H1 (cell line): ENCODE data around the gene USPL1. TPM values are rescaled to one million over a fixed set of nuclear protein-coding genes. Genes with fewer than 3 reads are reported as not detected.
A peak's percentile ranks its signal among the peaks of the same experiment; 100 is the strongest.

ENCODE experiments used
- CTCF ChIA-PET: fragments of 300-600 bp; sonication (Branson Sonifier 250); formaldehyde crosslinking; loops from one replicate; lab custom pipeline; 2021; ENCODE audit not compliant: partially characterized antibody; lab: Charles Lee
- POLR2A ChIA-PET: fragments of 300-600 bp; sonication (Branson Sonifier 250); formaldehyde crosslinking; loops from one replicate; lab custom pipeline; 2021; ENCODE audit warnings: inconsistent platforms; ENCODE audit not compliant: partially characterized antibody; lab: Charles Lee
- DNase-seq, 2 experiments: peaks; one replicate each; pipeline versions ENCODE4 v3.0.0 to v3.0.0-alpha.2; 2010 to 2022; ENCODE audit warnings: low spot score in 2 of 2, low read depth in 1 of 2, mixed read lengths in 1 of 2
- FAIRE-seq: peaks from 2 replicates; lab custom pipeline; 2011; peaks lifted over from hg19 to GRCh38; lab: Jason Lieb, UNC
- H2AFZ ChIP-seq: 2 replicates; pipeline ENCODE4 v1.8.1; 2012; ENCODE audit warnings: low read length, inconsistent platforms
- H2AK5ac ChIP-seq: 2 replicates; pipeline ENCODE4 v1.6.1; 2013; ENCODE audit warnings: low read depth, low read length
- H2BK120ac ChIP-seq: replicated peaks from 2 replicates; pipeline ENCODE3; 2013; ENCODE audit warnings: low read depth, low read length, inconsistent platforms
- H2BK12ac ChIP-seq: 2 replicates; pipeline ENCODE4 v1.6.1; 2013; ENCODE audit warnings: low read depth, low read length
- H2BK15ac ChIP-seq: 2 replicates; pipeline ENCODE4 v1.6.1; 2013; ENCODE audit warnings: low read length
- H2BK20ac ChIP-seq: 2 replicates; pipeline ENCODE4 v1.6.1; 2013; ENCODE audit warnings: low read length
- H2BK5ac ChIP-seq: 2 replicates; pipeline ENCODE4 v1.6.1; 2013; ENCODE audit warnings: low read depth, low read length
- H3K14ac ChIP-seq: 2 replicates; pipeline ENCODE4 v1.6.1; 2013; ENCODE audit warnings: inconsistent platforms; ENCODE audit not compliant: insufficient read length
- H3K18ac ChIP-seq: 2 replicates; pipeline ENCODE4 v1.6.1; 2013; ENCODE audit warnings: low read length; ENCODE audit errors: extremely low read depth
- H3K23ac ChIP-seq: 2 replicates; pipeline ENCODE4 v1.6.1; 2013; ENCODE audit warnings: inconsistent platforms; ENCODE audit not compliant: insufficient read length
- H3K23me2 ChIP-seq: 2 replicates; pipeline ENCODE4 v1.6.1; 2013; ENCODE audit warnings: low read depth, low read length
- H3K27ac ChIP-seq: 2 replicates; pipeline ENCODE4 v1.6.1; 2011; ENCODE audit warnings: low read depth, low read length, inconsistent platforms
- H3K27me3 ChIP-seq, 4 experiments: replicated peaks in 1 of 4; 1 replicate in 1 of 4; 2 replicates in 3 of 4; pipeline versions ENCODE4 v1.6.1 to v1.8.1; 2011 to 2013; ENCODE audit warnings: low read length in 3 of 4, mild to moderate bottlenecking in 3 of 4, inconsistent platforms in 2 of 4, mixed read lengths in 2 of 4, moderate library complexity in 1 of 4; ENCODE audit not compliant: control insufficient read depth in 3 of 4, insufficient read depth in 3 of 4; ENCODE audit errors: extremely low read depth in 1 of 4
- H3K36me3 ChIP-seq, 4 experiments: 2 replicates each; pipeline versions ENCODE4 v1.6.1 to v1.8.1; 2011 to 2013; ENCODE audit warnings: mild to moderate bottlenecking in 4 of 4, low read length in 3 of 4, moderate library complexity in 2 of 4, control low read depth in 1 of 4, inconsistent platforms in 1 of 4; ENCODE audit not compliant: insufficient read depth in 4 of 4, control insufficient read depth in 2 of 4
- H3K4ac ChIP-seq: replicated peaks from 2 replicates; pipeline ENCODE3; 2013; ENCODE audit warnings: low read length, low read depth, mixed read lengths, inconsistent platforms; ENCODE audit not compliant: insufficient read length
- H3K4me1 ChIP-seq, 4 experiments: replicated peaks in 1 of 4; 1 replicate in 1 of 4; 2 replicates in 3 of 4; pipeline versions ENCODE4 v1.6.1 to v1.8.1; 2011 to 2013; ENCODE audit warnings: low read length in 3 of 4, inconsistent platforms in 2 of 4, mixed read lengths in 1 of 4; ENCODE audit not compliant: insufficient read depth in 4 of 4, control insufficient read depth in 3 of 4
- H3K4me2 ChIP-seq, 2 experiments: 2 replicates each; pipeline versions ENCODE4 v1.6.1 to v1.8.1; 2011 to 2013; ENCODE audit warnings: low read depth in 2 of 2, low read length in 2 of 2, control low read depth in 1 of 2, inconsistent platforms in 1 of 2, mild to moderate bottlenecking in 1 of 2; ENCODE audit not compliant: insufficient read depth in 1 of 2
- H3K4me3 ChIP-seq, 4 experiments: fragments of 200-600, 300-600 bp in 1 of 4; sonication (generic), shearing (Covaris generic), sonication (Bioruptor Twin) in 1 of 4; 2 replicates each; pipeline versions ENCODE4 v1.5.1 to v1.8.1; 2011 to 2016; ENCODE audit warnings: low read length in 4 of 4, low read depth in 3 of 4, control low read depth in 2 of 4, inconsistent platforms in 2 of 4, mild to moderate bottlenecking in 2 of 4, mixed read lengths in 1 of 4, moderate library complexity in 1 of 4; ENCODE audit not compliant: insufficient read depth in 2 of 4; ENCODE audit errors: extremely low read depth in 1 of 4
- H3K56ac ChIP-seq: replicated peaks from 2 replicates; pipeline ENCODE3; 2013; ENCODE audit warnings: low read depth, mild to moderate bottlenecking, mixed read lengths, low read length, inconsistent platforms; ENCODE audit not compliant: insufficient read length
- H3K79me1 ChIP-seq: 2 replicates; pipeline ENCODE4 v1.6.1; 2013; ENCODE audit warnings: low read depth, low read length, control low read depth
- H3K79me2 ChIP-seq, 2 experiments: 2 replicates each; pipeline versions ENCODE4 v1.6.1 to v1.8.1; 2012 to 2013; ENCODE audit warnings: low read length in 2 of 2, mild to moderate bottlenecking in 2 of 2, inconsistent platforms in 1 of 2; ENCODE audit not compliant: insufficient read depth in 2 of 2, control insufficient read depth in 1 of 2
- H3K9ac ChIP-seq, 4 experiments: replicated peaks in 1 of 4; 1 replicate in 1 of 4; 2 replicates in 3 of 4; pipeline versions ENCODE4 v1.6.1 to v1.8.1; 2011 to 2013; ENCODE audit warnings: low read depth in 3 of 4, low read length in 3 of 4, control low read depth in 2 of 4, mild to moderate bottlenecking in 2 of 4, moderate library complexity in 2 of 4, inconsistent platforms in 1 of 4; ENCODE audit errors: extremely low read depth in 1 of 4
- H3K9me3 ChIP-seq, 2 experiments: 2 replicates each; pipeline versions ENCODE4 v1.6.1 to v1.8.1; 2012 to 2013; ENCODE audit warnings: mild to moderate bottlenecking in 2 of 2, moderate library complexity in 2 of 2, control low read depth in 1 of 2, inconsistent platforms in 1 of 2, low read depth in 1 of 2, low read length in 1 of 2, mixed read lengths in 1 of 2; ENCODE audit not compliant: insufficient read depth in 2 of 2
- H4K20me1 ChIP-seq, 2 experiments: replicated peaks in 1 of 2; 2 replicates each; pipeline versions ENCODE3 to v1.8.1; 2011 to 2013; ENCODE audit warnings: inconsistent platforms in 2 of 2, low read length in 2 of 2, mild to moderate bottlenecking in 1 of 2; ENCODE audit not compliant: insufficient read depth in 2 of 2, control insufficient read depth in 1 of 2
- H4K5ac ChIP-seq: 2 replicates; pipeline ENCODE4 v1.6.1; 2013; ENCODE audit warnings: low read length, low read depth, mixed read lengths, inconsistent platforms; ENCODE audit not compliant: insufficient read length
- H4K8ac ChIP-seq: 2 replicates; pipeline ENCODE4 v1.8.0; 2013; ENCODE audit warnings: mild to moderate bottlenecking, moderate library complexity, low read length, inconsistent platforms; ENCODE audit not compliant: insufficient read depth; ENCODE audit errors: extremely low read depth
- H4K91ac ChIP-seq: replicated peaks from 2 replicates; pipeline ENCODE3; 2013; ENCODE audit warnings: low read length, mixed read lengths, inconsistent platforms; ENCODE audit not compliant: insufficient read length
- BACH1 ChIP-seq: IDR thresholded peaks from 2 replicates; pipeline ENCODE4 v1.6.1; 2012; ENCODE audit warnings: low read length, improper control_type of control experiment
- CHD1 ChIP-seq: IDR thresholded peaks from 2 replicates; pipeline ENCODE4 v1.6.1; 2012; ENCODE audit warnings: low read depth, low read length, improper control_type of control experiment
- CTCF ChIP-seq, 3 experiments: IDR thresholded peaks; 1 replicate in 2 of 3; 2 replicates in 1 of 3; pipeline versions ENCODE4 v1.5.1 to v1.6.1; 2011; ENCODE audit warnings: low read length in 3 of 3, mild to moderate bottlenecking in 3 of 3, inconsistent platforms in 2 of 3, low read depth in 1 of 3, moderate library complexity in 1 of 3; ENCODE audit not compliant: insufficient read depth in 1 of 3; ENCODE audit errors: control extremely low read depth in 1 of 3
- HDAC6 ChIP-seq: IDR thresholded peaks from one replicate; pipeline ENCODE4 v1.7.1; 2012; ENCODE audit warnings: low read depth, mild to moderate bottlenecking, inconsistent platforms, low read length, moderate library complexity
- POLR2A ChIP-seq, 2 experiments: IDR thresholded peaks; 1 replicate in 1 of 2; 2 replicates in 1 of 2; pipeline ENCODE4 v1.6.1; 2011; ENCODE audit warnings: low read depth in 2 of 2, low read length in 2 of 2, mild to moderate bottlenecking in 2 of 2; ENCODE audit errors: control extremely low read depth in 1 of 2
- RAD21 ChIP-seq, 2 experiments: IDR thresholded peaks in 1 of 2; conservative IDR thresholded peaks in 1 of 2; 2 replicates each; pipeline ENCODE4 v1.6.1; 2011; ENCODE audit warnings: low read depth in 2 of 2, low read length in 2 of 2, improper control_type of control experiment in 1 of 2, inconsistent platforms in 1 of 2, mild to moderate bottlenecking in 1 of 2, moderate library complexity in 1 of 2
- RXRA ChIP-seq: IDR thresholded peaks from 2 replicates; pipeline ENCODE4 v1.6.1; 2011; ENCODE audit warnings: low read depth, mild to moderate bottlenecking, low read length, moderate library complexity; ENCODE audit not compliant: insufficient read depth
- SAP30 ChIP-seq: fragments of 300-600 bp; sonication (generic); IDR thresholded peaks from 2 replicates; pipeline ENCODE4 v1.7.1; 2012; ENCODE audit warnings: low read length, moderate library complexity, mild to moderate bottlenecking, inconsistent platforms; ENCODE audit not compliant: insufficient read depth, insufficient replicate concordance
- SIN3A ChIP-seq, 2 experiments: IDR thresholded peaks in 1 of 2; conservative IDR thresholded peaks in 1 of 2; 2 replicates each; pipeline ENCODE4 v1.6.1; 2011 to 2012; ENCODE audit warnings: low read length in 2 of 2, improper control_type of control experiment in 1 of 2, low read depth in 1 of 2, mild to moderate bottlenecking in 1 of 2
- SP2 ChIP-seq: IDR thresholded peaks from 2 replicates; pipeline ENCODE4 v1.6.1; 2012; ENCODE audit warnings: mild to moderate bottlenecking, low read length, inconsistent platforms
- TAF7 ChIP-seq: optimal IDR thresholded peaks from 2 replicates; pipeline ENCODE3; 2011; ENCODE audit warnings: low read depth, mild to moderate bottlenecking, inconsistent platforms, low read length, moderate library complexity, borderline replicate concordance
- WGBS, 2 experiments: shearing (Covaris generic) in 1 of 2; methylation state at CpG; one replicate each; pipeline versions ENCODE4 v1.1.6 to v1.1.7; 2013 to 2015; ENCODE audit warnings: low lambda C conversion rate in 2 of 2, mixed read lengths in 2 of 2, inconsistent platforms in 1 of 2, low coverage in 1 of 2, missing lambda C conversion rate in 1 of 2; ENCODE audit not compliant: insufficient replicate concordance in 2 of 2, insufficient coverage in 1 of 2, insufficient read length in 1 of 2; ENCODE audit errors: extremely low coverage in 1 of 2, missing lambda C conversion rate in 1 of 2; 5-methylcytosine and 5-hydroxymethylcytosine counted together
- polyA plus RNA-seq, 7 experiments: library from polyadenylated mRNA; depleted of rRNA in 3 of 7; stranded (reverse) in 5 of 7; unstranded in 2 of 7; fragments of >200 nt in 5 of 7; fragments of 200-250 nt in 2 of 7; gene quantifications; 1 replicate in 5 of 7; 2 replicates in 1 of 7; 4 replicates in 1 of 7; pipeline versions ENCODE4 v1.2.1 to v1.2.3, GENCODE V29; 2011 to 2013; ENCODE audit warnings: missing spikeins in 2 of 7, mixed read lengths in 2 of 7
- total RNA-seq: library from RNA; stranded (reverse); fragmentation: NEBNext Ultra II Directional; extraction: Animal tissue kit (Norgen Biotek cat#: 25700); gene quantifications from 2 replicates; pipeline ENCODE4 v1.2.1, GENCODE V29; 2021

Gene USPL1
- total and polyA plus RNA-seq, 2 of the 8 experiments (the other 6 are each of a cell fraction or from before 2014, with no cell fraction given), result 6.3 to 17.1 TPM

DNA sequence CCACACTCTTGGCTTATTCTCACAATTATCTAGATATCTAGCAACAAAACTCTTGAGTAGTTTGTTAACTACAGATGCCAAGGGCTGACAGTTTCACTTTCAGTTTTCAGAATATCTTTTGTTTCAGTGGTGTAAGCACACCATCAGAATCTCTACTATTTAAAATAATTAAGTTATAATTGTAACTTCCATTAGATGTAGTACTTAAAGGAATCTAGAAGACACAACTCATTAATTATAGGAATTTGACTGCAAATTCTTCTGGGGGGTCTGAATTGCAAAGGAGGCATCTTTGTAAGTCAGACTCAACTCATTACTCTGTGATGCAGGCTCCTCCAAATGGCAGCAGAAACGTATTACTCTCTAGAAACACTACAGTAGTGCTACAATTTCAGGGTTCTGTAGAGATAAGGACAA is 44.9 kb upstream of the USPL1 start:
- no peak overlapping the region for H3K14ac ChIP-seq
- no peak overlapping the region for H2BK20ac ChIP-seq
- no peak overlapping the region for H4K5ac ChIP-seq
- ChIA-PET POLR2A (no interaction called here), CTCF (interaction anchor here (1.1 kb wide), 1 partner anchor 9 kb away, joined by 3 read pairs; no protein-coding TSS in a partner anchor)
- H4K8ac ChIP-seq, result no peak overlapping the region
- no peaks in the 10 kb centered on the region for H3K23me2 ChIP-seq
- no peak overlapping the region for H3K4me2 ChIP-seq
- H2AK5ac ChIP-seq, result no peak overlapping the region
- H2AFZ ChIP-seq, result peak overlapping the region; percentile 55; the same call in 1 of the 2 replicates
- no peak for FAIRE-seq
- H3K79me1 ChIP-seq, result no peaks in the 10 kb centered on the region
- H3K9me3 ChIP-seq, result no peaks in the 10 kb centered on the region
- H3K27me3 ChIP-seq, result no peaks in the 10 kb centered on the region
- no peak overlapping the region for H2BK15ac ChIP-seq
- H2BK5ac ChIP-seq, result no peak overlapping the region
- H3K4ac ChIP-seq, result no peak overlapping the region
- H3K4me1 ChIP-seq, result peaks cover 0 to 4% (median under 1%) of the 10 kb centered on the region in 4 experiments; a peak in 1 of 7 replicates
- no peak overlapping the region; a peak in 1 of 8 replicates for H3K4me3 ChIP-seq
- no peak overlapping the region for H2BK120ac ChIP-seq
- no peak overlapping the region for H3K23ac ChIP-seq
- H3K9ac ChIP-seq, result no peak overlapping the region
- H3K79me2 ChIP-seq, result no peaks in the 10 kb centered on the region
- H3K18ac ChIP-seq, result no peak overlapping the region
- no peaks in the 10 kb centered on the region for H3K36me3 ChIP-seq
- H2BK12ac ChIP-seq, result no peak overlapping the region
- no peak overlapping the region for H3K56ac ChIP-seq
- DNase-seq, result no peak
- H4K20me1 ChIP-seq, result no peaks in the 10 kb centered on the region
- no peak overlapping the region for H3K27ac ChIP-seq
- 35% methylated on average over 1 of the region's 1 CpG; no CpG with 5 or more reads in 1 of the 2 experiments for whole genome bisulfite sequencing, 2 experiments
- no peak overlapping the region for H4K91ac ChIP-seq
- no peak for TF ChIP-seq CHD1
- TF ChIP-seq TAF7, result no peak
- TF ChIP-seq POLR2A (IDR thresholded peaks at IDR 0.05; ENCODE audit: control extremely low read depth in 1 of 2, low read depth in 2 of 2, low read length in 2 of 2), result no peak
- peak; percentile 60 to 63 for TF ChIP-seq RAD21 (IDR thresholded peaks at IDR 0.05 in 1 of 2, conservative IDR thresholded peaks at IDR 0.05 in 1 of 2; ENCODE audit: low read depth in 2 of 2, low read length in 2 of 2)
- no peak for TF ChIP-seq SIN3A (conservative IDR thresholded peaks at IDR 0.05 in 1 of 2, IDR thresholded peaks at IDR 0.05 in 1 of 2; ENCODE audit: low read depth in 1 of 2, low read length in 2 of 2)
- no peak for TF ChIP-seq BACH1
- TF ChIP-seq SP2, result no peak
- no peak for TF ChIP-seq SAP30
- TF ChIP-seq RXRA, result no peak
- peak in 1 of 3 experiments; percentile 17; a peak in 1 of 4 replicates for TF ChIP-seq CTCF (IDR thresholded peaks at IDR 0.05; ENCODE audit: control extremely low read depth in 1 of 3, insufficient read depth in 1 of 3, low read depth in 1 of 3, low read length in 3 of 3)
- no peak for TF ChIP-seq HDAC6
